Measurements from ENCODE around the gene BCL2L12. TPM values are rescaled to one million over a fixed set of nuclear protein-coding genes. Genes with fewer than 3 reads are reported as not detected.

Gene BCL2L12
- total and polyA plus RNA-seq, 2 of the 13 experiments (the other 11 are each of a cell fraction or from before 2014, with no cell fraction given): 26.8 to 40.8 TPM

GRCh38 chr19:49664171-49665035 lies 1.3 kb upstream of the BCL2L12 start (continued):
- TF ChIP-seq TBX3 (IDR thresholded peaks at IDR 0.05; ENCODE audit: borderline replicate concordance) (0 out of 2 replicates have a peak, but pooled peaks have one; percentile 7), PPARG (CRISPR knock-in tag; conservative IDR thresholded peaks at IDR 0.05) (0 out of 2 replicates have a peak, but pooled peaks have one; percentile 12), ZNF3 (CRISPR knock-in tag; IDR thresholded peaks at IDR 0.05) (no peak), ZBTB4 (CRISPR knock-in tag; IDR thresholded peaks at IDR 0.05; ENCODE audit: borderline replicate concordance) (peak; percentile 60; the same call in 1 of the 2 replicates), KAT8 (CRISPR knock-in tag; IDR thresholded peaks at IDR 0.05) (peak; percentile 74; the same call in 1 of the 2 replicates), ARHGAP35 (CRISPR knock-in tag; IDR thresholded peaks at IDR 0.05; ENCODE audit: borderline replicate concordance) (0 out of 2 replicates have a peak, but pooled peaks have one; percentile 61), AHR (CRISPR knock-in tag; IDR thresholded peaks at IDR 0.05) (peak; percentile 74; the same call in 1 of the 2 replicates), FOXC1 (CRISPR knock-in tag; IDR thresholded peaks at IDR 0.05; ENCODE audit: borderline replicate concordance) (peak; percentile 31; the same call in 1 of the 2 replicates), ARID5B (CRISPR knock-in tag; IDR thresholded peaks at IDR 0.05) (0 out of 2 replicates have a peak, but pooled peaks have one; percentile 25), USF2 (IDR thresholded peaks at IDR 0.05; ENCODE audit: low read depth, low read length) (no peak), USF2 (CRISPR knock-in tag; IDR thresholded peaks at IDR 0.05; ENCODE audit: borderline replicate concordance) (peak; percentile 49; the same call in 1 of the 2 replicates), ZNF574 (CRISPR knock-in tag; IDR thresholded peaks at IDR 0.05) (peak; percentile 60), THRA (CRISPR knock-in tag; IDR thresholded peaks at IDR 0.05; ENCODE audit: borderline replicate concordance) (peak; percentile 44; the same call in 1 of the 2 replicates)

Measured in HepG2 (cell line).